OCI-LY7 (cell line): Measurements from ENCODE around the gene WDR46.

Experiments used
- EZH2phosphoT487 ChIP-seq: fragments of 200-600 bp; sonication (generic); IDR thresholded peaks from 2 replicates; pipeline ENCODE4 v1.6.1; 2018; ENCODE audit warnings: low read depth, borderline replicate concordance, mild to moderate bottlenecking, mixed run types, antibody characterized with exemption, low read length, moderate library complexity, mixed read lengths
- TF ChIP-seq, protein P1 (sequence below): fragments of 200-600 bp; sonication (generic); conservative IDR thresholded peaks from 2 replicates; pipeline ENCODE4 v1.5.1; 2014; ENCODE audit warnings: mild to moderate bottlenecking, antibody characterized with exemption, low read length, moderate library complexity, mixed read lengths

- TF ChIP-seq, protein P1, sequence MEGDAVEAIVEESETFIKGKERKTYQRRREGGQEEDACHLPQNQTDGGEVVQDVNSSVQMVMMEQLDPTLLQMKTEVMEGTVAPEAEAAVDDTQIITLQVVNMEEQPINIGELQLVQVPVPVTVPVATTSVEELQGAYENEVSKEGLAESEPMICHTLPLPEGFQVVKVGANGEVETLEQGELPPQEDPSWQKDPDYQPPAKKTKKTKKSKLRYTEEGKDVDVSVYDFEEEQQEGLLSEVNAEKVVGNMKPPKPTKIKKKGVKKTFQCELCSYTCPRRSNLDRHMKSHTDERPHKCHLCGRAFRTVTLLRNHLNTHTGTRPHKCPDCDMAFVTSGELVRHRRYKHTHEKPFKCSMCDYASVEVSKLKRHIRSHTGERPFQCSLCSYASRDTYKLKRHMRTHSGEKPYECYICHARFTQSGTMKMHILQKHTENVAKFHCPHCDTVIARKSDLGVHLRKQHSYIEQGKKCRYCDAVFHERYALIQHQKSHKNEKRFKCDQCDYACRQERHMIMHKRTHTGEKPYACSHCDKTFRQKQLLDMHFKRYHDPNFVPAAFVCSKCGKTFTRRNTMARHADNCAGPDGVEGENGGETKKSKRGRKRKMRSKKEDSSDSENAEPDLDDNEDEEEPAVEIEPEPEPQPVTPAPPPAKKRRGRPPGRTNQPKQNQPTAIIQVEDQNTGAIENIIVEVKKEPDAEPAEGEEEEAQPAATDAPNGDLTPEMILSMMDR = no peak; the same call in 1 of the 2 replicates
- TF ChIP-seq EZH2phosphoT487 = no peak
These were observed 17.4 kb downstream of the WDR46 start, which contains the start of the genes RPS18 and VPS52 for GRCh38 chr6:33271468-33272274.
